Neural cell (in vitro differentiated cells): ENCODE data around the gene ADAMTS19.

Experiments
- EP300 ChIP-seq: fragments of 450-650 bp; conservative IDR thresholded peaks from 2 replicates; pipeline ENCODE4 v1.6.1; 2014; ENCODE audit warnings: antibody characterized with exemption, mild to moderate bottlenecking, moderate library complexity; ENCODE audit not compliant: poor library complexity, severe bottlenecking
- EZH2 ChIP-seq: fragments of 200-600, 300-800 bp; shearing (Covaris generic), sonication (generic); IDR thresholded peaks from 2 replicates; pipeline ENCODE4 v1.6.1; 2014; ENCODE audit warnings: antibody characterized with exemption, low read length, borderline replicate concordance, mild to moderate bottlenecking; ENCODE audit not compliant: insufficient read depth, poor library complexity, severe bottlenecking
- MXI1 ChIP-seq: fragments of 450-650 bp; conservative IDR thresholded peaks from 2 replicates; pipeline ENCODE4 v1.6.1; 2014; ENCODE audit warnings: antibody characterized with exemption, mild to moderate bottlenecking; ENCODE audit not compliant: poor library complexity, severe bottlenecking
- POLR2AphosphoS5 ChIP-seq: IDR thresholded peaks from 2 replicates; pipeline ENCODE4 v1.6.1; 2012
- RAD21 ChIP-seq: fragments of 450-650 bp; conservative IDR thresholded peaks from 2 replicates; pipeline ENCODE4 v1.6.1; 2014; ENCODE audit warnings: antibody characterized with exemption, mild to moderate bottlenecking, moderate library complexity
- TAF1 ChIP-seq: IDR thresholded peaks from 2 replicates; pipeline ENCODE4 v1.6.1; 2012; ENCODE audit warnings: low read depth
- TF ChIP-seq, protein P1 (sequence below): fragments of 450-650 bp; IDR thresholded peaks from 2 replicates; pipeline ENCODE4 v1.5.1; 2014; ENCODE audit warnings: antibody characterized with exemption, mild to moderate bottlenecking, moderate library complexity; ENCODE audit not compliant: poor library complexity, severe bottlenecking
- TF ChIP-seq, protein P2 (sequence below): IDR thresholded peaks from 2 replicates; pipeline ENCODE4 v1.6.1; 2012; ENCODE audit warnings: borderline replicate concordance

DNA sequence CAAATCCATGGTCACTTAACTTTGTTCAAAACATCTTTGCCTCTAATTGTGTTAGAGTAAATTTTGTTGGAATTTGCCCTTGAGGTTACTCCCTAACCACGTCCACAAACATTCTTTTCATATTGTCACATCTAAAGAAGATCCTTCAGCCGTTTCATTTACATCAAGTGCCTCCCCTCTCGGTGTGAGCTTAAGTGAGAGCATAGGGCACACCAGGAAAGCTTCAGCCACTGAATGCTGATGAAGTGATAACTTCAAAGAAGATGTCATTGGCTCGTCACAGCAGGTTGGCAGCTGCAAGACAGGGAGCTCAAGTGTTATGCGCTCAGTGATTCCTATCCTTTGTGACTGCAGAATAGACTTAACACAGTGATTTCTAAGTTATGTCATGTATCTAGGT lies 49.6 kb upstream of the ADAMTS19 start:
- TF ChIP-seq, protein P1, sequence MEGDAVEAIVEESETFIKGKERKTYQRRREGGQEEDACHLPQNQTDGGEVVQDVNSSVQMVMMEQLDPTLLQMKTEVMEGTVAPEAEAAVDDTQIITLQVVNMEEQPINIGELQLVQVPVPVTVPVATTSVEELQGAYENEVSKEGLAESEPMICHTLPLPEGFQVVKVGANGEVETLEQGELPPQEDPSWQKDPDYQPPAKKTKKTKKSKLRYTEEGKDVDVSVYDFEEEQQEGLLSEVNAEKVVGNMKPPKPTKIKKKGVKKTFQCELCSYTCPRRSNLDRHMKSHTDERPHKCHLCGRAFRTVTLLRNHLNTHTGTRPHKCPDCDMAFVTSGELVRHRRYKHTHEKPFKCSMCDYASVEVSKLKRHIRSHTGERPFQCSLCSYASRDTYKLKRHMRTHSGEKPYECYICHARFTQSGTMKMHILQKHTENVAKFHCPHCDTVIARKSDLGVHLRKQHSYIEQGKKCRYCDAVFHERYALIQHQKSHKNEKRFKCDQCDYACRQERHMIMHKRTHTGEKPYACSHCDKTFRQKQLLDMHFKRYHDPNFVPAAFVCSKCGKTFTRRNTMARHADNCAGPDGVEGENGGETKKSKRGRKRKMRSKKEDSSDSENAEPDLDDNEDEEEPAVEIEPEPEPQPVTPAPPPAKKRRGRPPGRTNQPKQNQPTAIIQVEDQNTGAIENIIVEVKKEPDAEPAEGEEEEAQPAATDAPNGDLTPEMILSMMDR = no peak
- peak; percentile 96 for TF ChIP-seq EP300
- peak; percentile 14 for TF ChIP-seq RAD21
- TF ChIP-seq, protein P2, sequence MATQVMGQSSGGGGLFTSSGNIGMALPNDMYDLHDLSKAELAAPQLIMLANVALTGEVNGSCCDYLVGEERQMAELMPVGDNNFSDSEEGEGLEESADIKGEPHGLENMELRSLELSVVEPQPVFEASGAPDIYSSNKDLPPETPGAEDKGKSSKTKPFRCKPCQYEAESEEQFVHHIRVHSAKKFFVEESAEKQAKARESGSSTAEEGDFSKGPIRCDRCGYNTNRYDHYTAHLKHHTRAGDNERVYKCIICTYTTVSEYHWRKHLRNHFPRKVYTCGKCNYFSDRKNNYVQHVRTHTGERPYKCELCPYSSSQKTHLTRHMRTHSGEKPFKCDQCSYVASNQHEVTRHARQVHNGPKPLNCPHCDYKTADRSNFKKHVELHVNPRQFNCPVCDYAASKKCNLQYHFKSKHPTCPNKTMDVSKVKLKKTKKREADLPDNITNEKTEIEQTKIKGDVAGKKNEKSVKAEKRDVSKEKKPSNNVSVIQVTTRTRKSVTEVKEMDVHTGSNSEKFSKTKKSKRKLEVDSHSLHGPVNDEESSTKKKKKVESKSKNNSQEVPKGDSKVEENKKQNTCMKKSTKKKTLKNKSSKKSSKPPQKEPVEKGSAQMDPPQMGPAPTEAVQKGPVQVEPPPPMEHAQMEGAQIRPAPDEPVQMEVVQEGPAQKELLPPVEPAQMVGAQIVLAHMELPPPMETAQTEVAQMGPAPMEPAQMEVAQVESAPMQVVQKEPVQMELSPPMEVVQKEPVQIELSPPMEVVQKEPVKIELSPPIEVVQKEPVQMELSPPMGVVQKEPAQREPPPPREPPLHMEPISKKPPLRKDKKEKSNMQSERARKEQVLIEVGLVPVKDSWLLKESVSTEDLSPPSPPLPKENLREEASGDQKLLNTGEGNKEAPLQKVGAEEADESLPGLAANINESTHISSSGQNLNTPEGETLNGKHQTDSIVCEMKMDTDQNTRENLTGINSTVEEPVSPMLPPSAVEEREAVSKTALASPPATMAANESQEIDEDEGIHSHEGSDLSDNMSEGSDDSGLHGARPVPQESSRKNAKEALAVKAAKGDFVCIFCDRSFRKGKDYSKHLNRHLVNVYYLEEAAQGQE = peak; percentile 16
- no peak for TF ChIP-seq EZH2
- TF ChIP-seq TAF1 = no peak
- TF ChIP-seq POLR2AphosphoS5 = peak; percentile 76
- TF ChIP-seq MXI1 = no peak
